Measurements from ENCODE around the gene CXCL12.
A peak's percentile ranks its signal among the peaks of the same experiment; 100 is the strongest.

The CXCL12 gene

DNA sequence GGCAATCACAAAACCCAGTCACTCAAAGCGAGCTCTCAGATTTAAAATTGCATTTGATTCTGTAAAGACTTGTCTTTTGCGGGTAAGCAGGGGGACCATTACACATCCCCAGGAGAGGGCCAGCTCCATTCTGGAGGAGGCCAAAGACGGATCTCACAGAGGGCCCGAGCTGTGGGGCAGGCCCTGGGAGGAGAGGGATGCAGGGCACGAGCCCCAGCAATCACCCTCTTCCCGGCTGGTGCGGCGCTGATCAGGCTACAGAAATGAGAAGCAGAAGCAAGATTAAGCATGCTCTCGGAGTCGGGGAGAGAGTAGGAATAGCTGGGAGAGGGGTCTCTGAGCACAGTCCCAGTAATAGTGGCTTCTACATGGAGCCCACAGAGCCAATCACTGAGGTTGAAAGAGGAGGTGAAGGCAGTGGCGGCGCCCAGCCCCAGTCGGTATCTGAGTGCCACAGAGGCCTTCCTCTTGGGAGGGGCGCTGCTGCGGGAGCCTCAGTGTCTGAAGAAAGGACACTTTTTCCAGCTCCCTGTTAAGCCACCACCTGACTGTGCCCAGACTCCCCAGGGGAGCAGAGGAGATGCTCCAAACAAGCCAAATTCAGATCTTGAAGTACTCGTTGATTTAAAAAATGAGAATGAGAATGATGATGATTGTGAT, 7.1 kb downstream of the CXCL12 start:
- no peak overlapping the region for H3K27ac ChIP-seq
- no peak for TF ChIP-seq CTCF (conservative IDR thresholded peaks at IDR 0.05)

DNA sequence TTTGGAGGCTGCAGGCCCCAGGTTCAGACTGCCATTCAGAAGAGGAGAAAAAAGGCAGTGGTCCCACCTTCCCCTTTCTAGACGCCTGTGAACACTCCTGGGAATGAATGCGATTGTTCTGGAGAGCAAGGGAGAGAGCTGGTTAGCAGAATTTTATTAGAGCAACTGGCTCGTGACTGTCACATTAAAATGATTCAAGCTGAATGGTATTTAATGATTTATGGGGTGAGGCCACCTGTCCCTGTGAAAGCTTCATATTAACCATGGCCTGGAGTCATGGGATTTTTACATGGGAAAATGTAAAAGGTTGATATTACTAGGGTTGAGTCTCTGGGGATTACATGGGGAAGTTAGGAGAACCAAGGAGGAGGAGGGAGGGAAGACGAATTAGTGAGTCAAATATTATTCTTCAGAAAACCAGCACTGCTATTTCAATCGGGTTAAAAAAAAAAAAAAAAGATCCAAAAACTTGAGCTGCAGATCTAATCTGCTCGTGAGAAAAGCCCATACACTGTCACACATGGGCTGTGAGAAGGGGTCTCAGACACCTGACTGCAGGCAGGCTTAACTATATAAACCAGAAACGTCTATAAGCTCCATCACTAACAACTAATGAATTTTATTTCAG, 8.3 kb downstream of the CXCL12 start:
- H3K27ac ChIP-seq: 0 out of 2 replicates have a peak overlapping the region, but pooled peaks have one; percentile 26
- TF ChIP-seq CTCF (conservative IDR thresholded peaks at IDR 0.05): no peak

DNA sequence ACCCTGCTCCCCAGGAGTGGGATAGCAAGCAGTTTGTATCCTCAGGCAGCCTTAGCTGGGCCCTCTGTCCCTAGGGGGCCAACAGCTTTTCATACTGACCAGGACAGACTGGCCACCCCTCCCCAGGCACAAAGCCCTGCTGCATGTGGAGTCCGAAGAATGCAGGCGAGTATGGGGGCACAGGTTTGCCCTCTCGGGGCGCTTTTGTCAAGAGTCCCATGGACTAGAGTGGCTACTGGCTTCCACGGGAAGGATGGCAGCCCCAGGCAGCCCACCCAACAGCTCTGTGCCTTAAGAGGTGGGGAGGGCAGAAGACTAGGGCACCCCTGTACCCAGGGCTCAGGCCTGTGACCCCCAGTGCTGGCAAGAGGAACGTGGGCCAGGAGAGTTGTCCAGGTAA, 10.7 kb downstream of the CXCL12 start:
- H3K27ac ChIP-seq: no peak overlapping the region
- no peak for TF ChIP-seq CTCF (conservative IDR thresholded peaks at IDR 0.05)

DNA sequence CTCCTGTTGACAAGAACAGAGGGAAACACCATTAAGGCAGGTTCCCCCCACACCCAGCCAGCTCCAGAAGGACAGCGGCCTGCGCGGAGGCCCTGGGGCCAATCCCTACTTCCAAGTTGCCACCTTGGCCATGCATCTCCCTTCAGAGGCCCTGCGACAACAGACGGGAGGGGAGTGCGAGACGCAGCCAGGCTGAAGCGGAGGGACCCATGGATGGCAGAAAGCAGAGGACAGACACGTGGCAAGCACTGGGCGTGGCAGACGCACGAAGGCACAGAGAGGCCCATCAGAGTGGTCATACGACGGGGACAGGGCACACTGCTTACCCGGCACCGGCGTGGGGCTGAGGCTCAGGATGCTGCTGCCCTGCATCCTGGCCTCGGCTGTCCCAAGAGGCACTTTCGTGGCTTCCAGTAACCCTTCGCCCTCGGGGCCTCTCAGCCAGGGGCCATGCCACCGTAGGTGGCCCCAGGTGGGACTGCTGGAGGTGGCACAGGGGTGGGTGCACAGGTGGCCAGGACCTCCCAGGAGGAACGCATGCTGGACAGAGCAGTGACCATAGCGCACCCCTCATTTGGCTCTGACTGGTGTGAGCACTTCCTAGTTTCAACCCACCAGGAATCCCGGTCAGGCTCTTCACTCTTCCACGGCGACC, 11.4 kb downstream of the CXCL12 start:
- no peak for TF ChIP-seq CTCF (conservative IDR thresholded peaks at IDR 0.05)
- no peak overlapping the region for H3K27ac ChIP-seq

DNA sequence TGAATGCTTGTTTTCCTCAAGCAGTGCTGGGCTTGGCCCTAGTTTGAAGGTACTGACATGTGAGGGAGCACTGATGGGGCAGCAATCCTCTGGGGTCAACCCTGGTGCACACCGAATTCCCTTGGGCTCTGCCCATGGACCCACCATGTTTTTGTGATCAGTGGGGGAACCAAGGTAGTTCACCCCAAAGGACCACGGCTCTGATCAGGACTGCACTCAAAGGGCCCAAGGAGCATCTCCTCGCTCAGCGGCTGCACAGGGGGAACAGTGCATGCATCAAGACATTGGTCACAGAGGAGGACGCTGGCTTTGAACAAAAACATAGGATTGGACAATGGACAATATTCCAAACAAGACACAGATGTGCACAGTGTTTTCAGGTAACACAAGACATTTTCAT, 12.7 kb downstream of the CXCL12 start:
- no peak for TF ChIP-seq CTCF (conservative IDR thresholded peaks at IDR 0.05)
- H3K27ac ChIP-seq: no peak overlapping the region

DNA sequence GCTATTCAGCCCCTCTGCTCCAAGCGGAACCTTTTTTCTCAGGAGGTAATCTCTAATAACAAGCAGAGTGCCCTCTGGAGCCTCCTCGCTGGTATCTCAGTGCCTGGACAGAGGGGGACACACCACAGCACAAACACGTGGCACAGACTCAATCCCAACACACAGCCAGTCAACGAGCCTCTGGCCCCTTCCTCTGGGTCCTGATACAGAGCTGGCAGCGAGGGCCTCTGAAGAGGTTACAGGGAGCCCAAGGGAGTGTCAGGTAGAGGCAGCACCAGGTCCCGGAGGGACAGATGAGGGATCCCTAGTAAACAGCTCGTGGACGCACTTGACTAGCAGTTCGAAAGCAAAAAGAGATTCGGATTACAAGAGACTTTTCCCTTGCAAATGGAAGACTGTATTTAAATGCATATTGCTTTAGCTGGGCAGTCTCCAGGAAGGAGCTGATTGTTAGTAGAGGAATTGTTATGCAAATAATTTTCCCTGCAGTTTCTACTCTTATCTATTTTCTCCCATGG, 14.1 kb downstream of the CXCL12 start:
- no peak overlapping the region for H3K27ac ChIP-seq
- TF ChIP-seq CTCF (conservative IDR thresholded peaks at IDR 0.05): no peak

- H3K27ac ChIP-seq: no peak overlapping the region
- TF ChIP-seq CTCF (conservative IDR thresholded peaks at IDR 0.05): no peak
These were observed 15.0 kb downstream of the CXCL12 start for GRCh38 chr10:44369854-44370253.
